Stomach (tissue), 9 donors: ENCODE results near the gene RYR3. TPM values are rescaled to one million over a fixed set of nuclear protein-coding genes. Genes with fewer than 3 reads are reported as not detected.

Experiments used
- DNase-seq, 2 donors: peaks; one replicate each; pipeline versions ENCODE4 v3.0.0 to v3.0.0-alpha.2; 2013 to 2019
- H3K27ac ChIP-seq, 5 donors: fragments of 200-600 bp in 4 of 5; sonication (generic) in 4 of 5; one replicate each; pipeline ENCODE4 v1.5.1; 2013 to 2019; ENCODE audit warnings: mild to moderate bottlenecking in 1 of 5, moderate library complexity in 1 of 5
- H3K27me3 ChIP-seq, 3 donors: fragments of 200-600 bp; sonication (generic); one replicate each; pipeline ENCODE4 v1.5.1; 2017 to 2019; ENCODE audit warnings: mixed run types in 1 of 3
- H3K36me3 ChIP-seq, 4 donors: fragments of 200-600 bp; sonication (generic); 1 replicate in 3 of 4; 2 replicates in 1 of 4; pipeline ENCODE4 v1.5.1; 2016 to 2019
- H3K4me1 ChIP-seq, 4 donors: fragments of 200-600 bp; sonication (generic); one replicate each; pipeline ENCODE4 v1.5.1; 2016 to 2019
- H3K4me3 ChIP-seq, 4 donors: fragments of 200-600 bp; sonication (generic) in 3 of 4; one replicate each; pipeline ENCODE4 v1.5.1; 2016 to 2019; ENCODE audit warnings: mild to moderate bottlenecking in 1 of 4
- H3K9me3 ChIP-seq, 4 donors: fragments of 200-600 bp; sonication (generic); one replicate each; pipeline ENCODE4 v1.5.1; 2016 to 2019
- CTCF ChIP-seq, 7 experiments: fragments of 450-650 bp in 4 of 7; fragments of 200-600 bp in 3 of 7; sonication (generic) in 3 of 7; IDR thresholded peaks; one replicate each; pipeline ENCODE4 v1.5.1; 2016 to 2019; ENCODE audit warnings: antibody characterized with exemption in 7 of 7, control low read depth in 2 of 7, mild to moderate bottlenecking in 1 of 7
- EP300 ChIP-seq: sonication (generic); formaldehyde crosslinking; IDR thresholded peaks from one replicate; pipeline ENCODE4 v1.6.1; 2017; ENCODE audit warnings: antibody characterized with exemption
- POLR2A ChIP-seq, 4 donors: fragments of 450-650 bp; IDR thresholded peaks; one replicate each; pipeline ENCODE4 v1.6.1; 2016; ENCODE audit warnings: antibody characterized with exemption in 4 of 4, control low read depth in 2 of 4, mild to moderate bottlenecking in 1 of 4, moderate library complexity in 1 of 4
- POLR2AphosphoS5 ChIP-seq, 3 donors: sonication (generic); formaldehyde crosslinking; IDR thresholded peaks; one replicate each; pipeline ENCODE4 v1.6.1; 2016; ENCODE audit warnings: antibody characterized with exemption in 3 of 3
- WGBS, 5 donors: extraction: QIAGEN DNeasy Blood & Tissue Kit in 3 of 5; methylation state at CpG; one replicate each; pipeline versions ENCODE4 v1.1.5 to v1.1.7; 2013 to 2018; 5-methylcytosine and 5-hydroxymethylcytosine counted together
- intact Hi-C: fragments of 100-400 bp; cut with DNase I; formaldehyde crosslinking; loops from one replicate; pipeline ENCODE4 v1.15.1; 2023; ENCODE audit warnings: low total_unique reads
- polyA plus RNA-seq, 3 donors: library from polyadenylated mRNA; stranded (reverse); fragments of 200-250 nt; gene quantifications; one replicate each; pipeline ENCODE4 v1.2.3, GENCODE V29; 2013
- total RNA-seq, 5 donors: library from RNA; depleted of rRNA; stranded (reverse); fragments of >200 nt; gene quantifications; one replicate each; pipeline versions ENCODE4 v1.1.0 to v1.2.3, GENCODE V29; 2014 to 2016
- donor health status: healthy with polysubstance abuse.
- donor health status: Bipolar disorder and iron deficiency.
- donor health status: healthy.

RYR3 gene
- total and polyA plus RNA-seq, 8 donors, result 0.12 to 36.2 (median 4.0) TPM

DNA sequence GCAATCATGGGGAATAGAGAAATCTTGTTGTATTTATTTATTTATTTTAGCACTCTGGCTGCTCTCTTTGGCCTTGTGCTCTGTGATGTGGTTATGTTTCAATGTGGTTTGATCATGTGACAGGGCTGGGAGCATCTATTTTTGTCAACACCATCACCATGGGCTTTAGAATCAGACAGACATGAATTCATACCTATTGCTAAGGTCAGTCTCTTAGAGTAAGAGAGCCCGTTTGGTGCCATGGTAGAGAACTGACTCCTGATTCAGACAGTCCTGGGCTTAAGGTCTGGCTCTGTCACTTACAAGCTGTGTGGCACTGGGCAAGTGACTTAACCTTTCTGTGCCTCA is 157.0 kb downstream of the RYR3 start:
- no peak overlapping the region for H3K27ac ChIP-seq
- no peak overlapping the region for H3K4me3 ChIP-seq
- no peaks in the 10 kb centered on the region for H3K4me1 ChIP-seq
- no peaks in the 10 kb centered on the region for H3K36me3 ChIP-seq
- no peak for TF ChIP-seq POLR2A (IDR thresholded peaks at IDR 0.05)
- TF ChIP-seq CTCF (IDR thresholded peaks at IDR 0.05), result no peak
- TF ChIP-seq EP300, result no peak
- no peak for TF ChIP-seq POLR2AphosphoS5 (IDR thresholded peaks at IDR 0.05)
- WGBS, 5 donors, result 50 to 97% (median 87%) methylated on average over 1 of the region's 1 CpG
- intact Hi-C loops, result no loop called here
- H3K9me3 ChIP-seq, result no peaks in the 10 kb centered on the region
- DNase-seq, result no peak
- no peaks in the 10 kb centered on the region for H3K27me3 ChIP-seq

DNA sequence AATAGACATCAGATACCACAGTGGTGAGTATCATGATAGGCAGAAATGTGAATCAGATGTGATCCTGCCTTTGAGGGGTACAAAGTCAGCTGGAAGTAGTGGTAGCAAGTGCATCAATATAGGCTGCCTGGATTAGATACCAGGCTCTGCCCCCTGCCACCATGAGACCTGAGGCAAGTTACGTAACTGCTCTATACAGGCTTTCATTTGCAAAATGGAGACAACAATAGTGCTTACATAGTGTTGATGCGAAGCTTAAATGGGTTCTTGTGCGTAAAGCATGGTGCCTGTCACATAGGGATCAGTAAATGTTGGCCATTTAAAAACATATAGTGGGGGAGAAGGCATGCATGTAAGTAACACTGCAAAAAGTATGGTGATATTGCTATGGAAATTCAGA is 158.0 kb downstream of the RYR3 start:
- Histone ChIP-seq H3K36me3 (no peaks in the 10 kb centered on the region), H3K9me3 (no peaks in the 10 kb centered on the region), H3K27me3 (no peaks in the 10 kb centered on the region), H3K4me1 (no peaks in the 10 kb centered on the region), H3K4me3 (no peak overlapping the region), H3K27ac (no peak overlapping the region)
- no peak for TF ChIP-seq POLR2AphosphoS5 (IDR thresholded peaks at IDR 0.05)
- no peak for TF ChIP-seq EP300
- no peak for TF ChIP-seq CTCF (IDR thresholded peaks at IDR 0.05)
- TF ChIP-seq POLR2A (IDR thresholded peaks at IDR 0.05), result no peak
- WGBS, 5 donors, result 70 to 79% (median 76%) methylated on average over 3 of the region's 3 CpGs
- DNase-seq, result no peak
- intact Hi-C loops, result no loop called here

GRCh38 chr15:33473005-33473404 is 162.2 kb downstream of the RYR3 start:
- WGBS, 5 donors, result 75 to 84% (median 80%) methylated on average over 5 of the region's 5 CpGs
- no peak for TF ChIP-seq POLR2AphosphoS5 (IDR thresholded peaks at IDR 0.05)
- Histone ChIP-seq H3K27me3 (no peaks in the 10 kb centered on the region), H3K27ac (no peak overlapping the region), H3K36me3 (no peaks in the 10 kb centered on the region), H3K9me3 (no peaks in the 10 kb centered on the region), H3K4me3 (no peak overlapping the region), H3K4me1 (no peaks in the 10 kb centered on the region)
- no peak for DNase-seq
- intact Hi-C loops, result no loop called here

DNA sequence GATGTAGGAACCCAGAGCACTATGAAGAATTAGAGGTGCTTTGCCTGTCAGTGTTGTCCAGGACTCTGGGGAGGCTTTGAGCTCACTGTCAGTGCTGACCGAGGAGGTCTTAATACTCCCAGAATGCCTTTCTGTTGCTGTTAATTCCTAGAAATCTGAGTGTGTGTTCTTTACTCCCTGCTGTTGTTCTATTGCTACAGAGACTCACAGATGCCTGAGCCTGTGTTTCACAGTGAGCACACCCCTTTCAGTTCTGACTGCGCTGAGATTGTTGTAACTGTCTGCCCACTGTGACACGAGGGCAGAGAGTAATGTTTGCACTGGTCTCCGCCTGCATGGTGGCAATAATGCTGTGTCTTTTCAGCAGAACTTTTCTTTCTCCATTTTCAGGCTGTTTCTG is 162.9 kb downstream of the RYR3 start:
- H3K4me1 ChIP-seq, result no peaks in the 10 kb centered on the region
- no peaks in the 10 kb centered on the region for H3K36me3 ChIP-seq
- H3K27ac ChIP-seq, result no peak overlapping the region
- H3K9me3 ChIP-seq, result no peaks in the 10 kb centered on the region
- no peaks in the 10 kb centered on the region for H3K27me3 ChIP-seq
- TF ChIP-seq POLR2AphosphoS5 (IDR thresholded peaks at IDR 0.05) (no peak), EP300 (no peak), POLR2A (IDR thresholded peaks at IDR 0.05) (no peak)
- 49 to 73% (median 59%) methylated on average over 4 of the region's 4 CpGs for WGBS, 5 donors
- intact Hi-C loops, result no loop called here
- no peak for DNase-seq
- H3K4me3 ChIP-seq, result no peak overlapping the region

GRCh38 chr15:33476076-33476475 is 165.3 kb downstream of the RYR3 start:
- Histone ChIP-seq H3K36me3 (no peaks in the 10 kb centered on the region), H3K9me3 (peaks cover 0 to under 1% (median 0%) of the 10 kb centered on the region in 4 donors), H3K27ac (no peak overlapping the region), H3K4me1 (no peaks in the 10 kb centered on the region), H3K27me3 (no peaks in the 10 kb centered on the region), H3K4me3 (no peak overlapping the region)
- DNase-seq, result no peak
- WGBS, 5 donors, result 78 to 89% (median 85%) methylated on average over 4 of the region's 4 CpGs
- intact Hi-C loops, result no loop called here
- TF ChIP-seq CTCF (IDR thresholded peaks at IDR 0.05) (no peak), POLR2AphosphoS5 (IDR thresholded peaks at IDR 0.05) (no peak), POLR2A (IDR thresholded peaks at IDR 0.05) (no peak), EP300 (no peak)
